ENCODE measurements around the gene POLA1.

DNA sequence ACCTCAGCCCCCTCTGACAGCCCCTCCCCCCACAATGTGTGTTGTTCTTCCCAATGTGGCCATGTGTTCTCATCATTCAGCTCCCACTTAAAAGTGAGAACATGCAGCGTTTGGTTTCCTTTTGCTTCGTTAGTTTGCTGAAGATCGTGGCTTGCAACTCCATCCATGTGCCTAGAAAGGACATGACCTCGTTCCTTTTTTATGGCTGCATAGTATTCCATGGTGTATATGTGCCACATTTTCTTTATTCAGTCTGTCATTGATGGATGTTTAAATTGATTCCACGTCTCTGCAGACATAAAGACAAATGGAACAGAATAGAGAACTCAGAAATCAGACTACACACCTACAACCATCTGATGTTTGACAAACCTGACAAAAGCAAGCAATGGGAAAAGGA, 276.1 kb downstream of the POLA1 start:
- TF ChIP-seq, protein P1, sequence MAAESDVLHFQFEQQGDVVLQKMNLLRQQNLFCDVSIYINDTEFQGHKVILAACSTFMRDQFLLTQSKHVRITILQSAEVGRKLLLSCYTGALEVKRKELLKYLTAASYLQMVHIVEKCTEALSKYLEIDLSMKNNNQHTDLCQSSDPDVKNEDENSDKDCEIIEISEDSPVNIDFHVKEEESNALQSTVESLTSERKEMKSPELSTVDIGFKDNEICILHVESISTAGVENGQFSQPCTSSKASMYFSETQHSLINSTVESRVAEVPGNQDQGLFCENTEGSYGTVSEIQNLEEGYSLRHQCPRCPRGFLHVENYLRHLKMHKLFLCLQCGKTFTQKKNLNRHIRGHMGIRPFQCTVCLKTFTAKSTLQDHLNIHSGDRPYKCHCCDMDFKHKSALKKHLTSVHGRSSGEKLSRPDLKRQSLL (tag by site-specific recombination; IDR thresholded peaks at IDR 0.05): no peak
- TF ChIP-seq, protein P2, sequence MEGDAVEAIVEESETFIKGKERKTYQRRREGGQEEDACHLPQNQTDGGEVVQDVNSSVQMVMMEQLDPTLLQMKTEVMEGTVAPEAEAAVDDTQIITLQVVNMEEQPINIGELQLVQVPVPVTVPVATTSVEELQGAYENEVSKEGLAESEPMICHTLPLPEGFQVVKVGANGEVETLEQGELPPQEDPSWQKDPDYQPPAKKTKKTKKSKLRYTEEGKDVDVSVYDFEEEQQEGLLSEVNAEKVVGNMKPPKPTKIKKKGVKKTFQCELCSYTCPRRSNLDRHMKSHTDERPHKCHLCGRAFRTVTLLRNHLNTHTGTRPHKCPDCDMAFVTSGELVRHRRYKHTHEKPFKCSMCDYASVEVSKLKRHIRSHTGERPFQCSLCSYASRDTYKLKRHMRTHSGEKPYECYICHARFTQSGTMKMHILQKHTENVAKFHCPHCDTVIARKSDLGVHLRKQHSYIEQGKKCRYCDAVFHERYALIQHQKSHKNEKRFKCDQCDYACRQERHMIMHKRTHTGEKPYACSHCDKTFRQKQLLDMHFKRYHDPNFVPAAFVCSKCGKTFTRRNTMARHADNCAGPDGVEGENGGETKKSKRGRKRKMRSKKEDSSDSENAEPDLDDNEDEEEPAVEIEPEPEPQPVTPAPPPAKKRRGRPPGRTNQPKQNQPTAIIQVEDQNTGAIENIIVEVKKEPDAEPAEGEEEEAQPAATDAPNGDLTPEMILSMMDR (tag by site-specific recombination; IDR thresholded peaks at IDR 0.05): no peak
- TF ChIP-seq ZNF146 (tag by site-specific recombination; IDR thresholded peaks at IDR 0.05): peak; percentile 92
- no peak for TF ChIP-seq GFI1B (tag by site-specific recombination; IDR thresholded peaks at IDR 0.05)
- TF ChIP-seq, protein P3, sequence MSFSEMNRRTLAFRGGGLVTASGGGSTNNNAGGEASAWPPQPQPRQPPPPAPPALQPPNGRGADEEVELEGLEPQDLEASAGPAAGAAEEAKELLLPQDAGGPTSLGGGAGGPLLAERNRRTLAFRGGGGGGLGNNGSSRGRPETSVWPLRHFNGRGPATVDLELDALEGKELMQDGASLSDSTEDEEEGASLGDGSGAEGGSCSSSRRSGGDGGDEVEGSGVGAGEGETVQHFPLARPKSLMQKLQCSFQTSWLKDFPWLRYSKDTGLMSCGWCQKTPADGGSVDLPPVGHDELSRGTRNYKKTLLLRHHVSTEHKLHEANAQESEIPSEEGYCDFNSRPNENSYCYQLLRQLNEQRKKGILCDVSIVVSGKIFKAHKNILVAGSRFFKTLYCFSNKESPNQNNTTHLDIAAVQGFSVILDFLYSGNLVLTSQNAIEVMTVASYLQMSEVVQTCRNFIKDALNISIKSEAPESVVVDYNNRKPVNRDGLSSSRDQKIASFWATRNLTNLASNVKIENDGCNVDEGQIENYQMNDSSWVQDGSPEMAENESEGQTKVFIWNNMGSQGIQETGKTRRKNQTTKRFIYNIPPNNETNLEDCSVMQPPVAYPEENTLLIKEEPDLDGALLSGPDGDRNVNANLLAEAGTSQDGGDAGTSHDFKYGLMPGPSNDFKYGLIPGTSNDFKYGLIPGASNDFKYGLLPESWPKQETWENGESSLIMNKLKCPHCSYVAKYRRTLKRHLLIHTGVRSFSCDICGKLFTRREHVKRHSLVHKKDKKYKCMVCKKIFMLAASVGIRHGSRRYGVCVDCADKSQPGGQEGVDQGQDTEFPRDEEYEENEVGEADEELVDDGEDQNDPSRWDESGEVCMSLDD (tag by site-specific recombination; IDR thresholded peaks at IDR 0.05): no peak
- TF ChIP-seq ZNF600 (tag by site-specific recombination; IDR thresholded peaks at IDR 0.05): no peak
- TF ChIP-seq, protein P4, sequence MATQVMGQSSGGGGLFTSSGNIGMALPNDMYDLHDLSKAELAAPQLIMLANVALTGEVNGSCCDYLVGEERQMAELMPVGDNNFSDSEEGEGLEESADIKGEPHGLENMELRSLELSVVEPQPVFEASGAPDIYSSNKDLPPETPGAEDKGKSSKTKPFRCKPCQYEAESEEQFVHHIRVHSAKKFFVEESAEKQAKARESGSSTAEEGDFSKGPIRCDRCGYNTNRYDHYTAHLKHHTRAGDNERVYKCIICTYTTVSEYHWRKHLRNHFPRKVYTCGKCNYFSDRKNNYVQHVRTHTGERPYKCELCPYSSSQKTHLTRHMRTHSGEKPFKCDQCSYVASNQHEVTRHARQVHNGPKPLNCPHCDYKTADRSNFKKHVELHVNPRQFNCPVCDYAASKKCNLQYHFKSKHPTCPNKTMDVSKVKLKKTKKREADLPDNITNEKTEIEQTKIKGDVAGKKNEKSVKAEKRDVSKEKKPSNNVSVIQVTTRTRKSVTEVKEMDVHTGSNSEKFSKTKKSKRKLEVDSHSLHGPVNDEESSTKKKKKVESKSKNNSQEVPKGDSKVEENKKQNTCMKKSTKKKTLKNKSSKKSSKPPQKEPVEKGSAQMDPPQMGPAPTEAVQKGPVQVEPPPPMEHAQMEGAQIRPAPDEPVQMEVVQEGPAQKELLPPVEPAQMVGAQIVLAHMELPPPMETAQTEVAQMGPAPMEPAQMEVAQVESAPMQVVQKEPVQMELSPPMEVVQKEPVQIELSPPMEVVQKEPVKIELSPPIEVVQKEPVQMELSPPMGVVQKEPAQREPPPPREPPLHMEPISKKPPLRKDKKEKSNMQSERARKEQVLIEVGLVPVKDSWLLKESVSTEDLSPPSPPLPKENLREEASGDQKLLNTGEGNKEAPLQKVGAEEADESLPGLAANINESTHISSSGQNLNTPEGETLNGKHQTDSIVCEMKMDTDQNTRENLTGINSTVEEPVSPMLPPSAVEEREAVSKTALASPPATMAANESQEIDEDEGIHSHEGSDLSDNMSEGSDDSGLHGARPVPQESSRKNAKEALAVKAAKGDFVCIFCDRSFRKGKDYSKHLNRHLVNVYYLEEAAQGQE (tag by site-specific recombination; IDR thresholded peaks at IDR 0.05): no peak
- no peak for TF ChIP-seq ZNF132 (tag by site-specific recombination; IDR thresholded peaks at IDR 0.05; ENCODE audit: borderline replicate concordance)
- TF ChIP-seq ZNF510 (tag by site-specific recombination; IDR thresholded peaks at IDR 0.05; ENCODE audit: insufficient replicate concordance): no peak
- TF ChIP-seq ZNF114 (tag by site-specific recombination; IDR thresholded peaks at IDR 0.05): no peak
